HG02763 (cell line): ENCODE results near the gene C1QC.

Experiments
- ATAC-seq: cut with Tn5 transposase; IDR thresholded peaks from one replicate; pipeline ENCODE4 v1.9.1; 2021; ENCODE audit warnings: mild to moderate bottlenecking, moderate library complexity; ENCODE audit not compliant: unreplicated experiment

The C1QC gene

DNA sequence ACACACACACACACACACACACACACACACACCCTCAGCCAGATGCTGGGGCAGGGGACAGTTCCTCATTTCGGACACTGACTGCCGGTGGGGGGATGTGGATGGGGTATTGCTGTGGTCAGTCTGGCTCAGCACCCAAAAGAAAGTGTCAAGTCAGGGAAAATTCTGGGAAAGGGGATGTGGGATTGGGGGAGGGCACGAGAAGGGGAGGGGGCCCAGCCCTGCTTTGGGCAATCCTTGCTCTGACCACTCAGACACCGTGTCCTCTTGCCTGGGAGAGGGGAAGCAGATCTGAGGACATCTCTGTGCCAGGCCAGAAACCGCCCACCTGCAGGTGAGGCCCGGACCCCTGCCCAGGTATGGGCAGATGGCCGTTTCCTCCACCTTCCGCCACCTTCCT is at the start of gene C1QC:
C1QC (plus strand) TSS at position 253 of the 400 bp plus-strand sequence. CDS start 391 bp downstream, outside the sequence.
- ATAC-seq = no peak

- ATAC-seq = no peak
These were observed 49.0 kb upstream of the C1QC start for GRCh38 chr1:22594396-22594795.

DNA sequence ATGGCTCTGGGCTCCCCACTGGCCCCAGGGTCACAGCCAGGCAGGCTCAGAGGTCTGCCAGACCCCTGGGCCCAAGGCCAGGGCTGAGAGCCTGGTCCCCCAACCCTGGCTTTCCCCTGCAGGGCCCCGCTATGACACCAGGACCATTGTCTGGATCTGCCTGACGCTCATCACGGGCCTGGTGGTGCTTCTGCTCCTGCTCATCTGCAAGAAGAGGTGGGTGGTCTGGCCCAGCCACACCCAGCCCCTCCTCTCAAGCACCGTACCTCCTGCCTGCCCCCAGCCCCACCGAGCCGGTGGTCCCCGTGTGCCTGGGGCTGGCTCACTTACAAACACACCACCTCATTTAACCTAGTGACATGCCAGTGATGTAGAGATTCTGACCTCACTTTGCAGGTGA is 48.3 kb upstream of the C1QC start:
- ATAC-seq = no peak

DNA sequence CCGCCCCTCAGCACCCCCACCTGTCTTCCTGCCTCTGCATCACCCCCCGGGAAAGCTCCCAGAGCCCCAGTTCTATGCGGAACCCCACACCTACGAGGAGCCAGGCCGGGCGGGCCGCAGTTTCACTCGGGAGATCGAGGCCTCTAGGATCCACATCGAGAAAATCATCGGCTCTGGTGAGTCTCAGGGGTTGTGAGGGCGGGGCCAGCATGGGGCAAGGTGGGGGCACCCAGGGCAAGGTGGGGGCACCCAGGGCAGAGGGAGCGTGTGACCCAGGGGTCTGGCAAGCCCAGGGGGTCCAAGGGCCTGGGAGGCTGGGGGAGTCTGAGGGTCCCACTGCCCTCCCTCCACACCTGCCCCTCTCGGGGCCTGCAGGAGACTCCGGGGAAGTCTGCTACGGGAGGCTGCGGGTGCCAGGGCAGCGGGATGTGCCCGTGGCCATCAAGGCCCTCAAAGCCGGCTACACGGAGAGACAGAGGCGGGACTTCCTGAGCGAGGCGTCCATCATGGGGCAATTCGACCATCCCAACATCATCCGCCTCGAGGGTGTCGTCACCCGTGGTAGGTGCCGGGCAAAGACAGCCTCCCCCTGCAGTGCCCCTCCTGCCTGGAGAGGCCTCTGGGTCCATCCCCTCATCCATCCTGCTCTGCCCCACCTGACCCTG is 46.0 kb upstream of the C1QC start:
- ATAC-seq = no peak

DNA sequence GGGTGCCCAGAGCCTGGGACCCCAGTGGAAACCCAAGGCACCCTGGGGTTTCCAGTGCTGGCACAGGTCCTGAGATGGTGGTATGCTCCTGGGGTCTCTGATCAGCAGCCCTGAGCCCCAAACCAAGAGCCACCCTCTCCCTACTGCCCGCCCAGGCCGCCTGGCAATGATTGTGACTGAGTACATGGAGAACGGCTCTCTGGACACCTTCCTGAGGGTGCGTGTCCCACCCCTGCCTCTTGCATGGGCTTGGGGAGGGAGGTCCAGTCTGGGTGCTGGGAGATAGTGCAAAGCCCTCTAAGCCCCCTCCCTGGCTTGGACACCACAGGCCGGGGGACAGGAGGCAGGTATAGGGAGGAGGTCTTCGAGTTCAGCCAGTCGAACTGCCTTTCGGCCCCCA is 45.4 kb upstream of the C1QC start:
- no peak for ATAC-seq

- ATAC-seq = no peak
These were observed 44.7 kb upstream of the C1QC start for GRCh38 chr1:22598736-22599135.

GRCh38 chr1:22600071-22600816 is 43.2 kb upstream of the C1QC start:
- ATAC-seq = no peak

GRCh38 chr1:22600817-22601605 is 42.4 kb upstream of the C1QC start:
- ATAC-seq = no peak

- no peak for ATAC-seq
These were observed 41.8 kb upstream of the C1QC start for GRCh38 chr1:22601610-22602009.

GRCh38 chr1:22602060-22602740 is 41.2 kb upstream of the C1QC start:
- no peak for ATAC-seq

- no peak for ATAC-seq
These were observed 37.3 kb upstream of the C1QC start for GRCh38 chr1:22606161-22606560.

DNA sequence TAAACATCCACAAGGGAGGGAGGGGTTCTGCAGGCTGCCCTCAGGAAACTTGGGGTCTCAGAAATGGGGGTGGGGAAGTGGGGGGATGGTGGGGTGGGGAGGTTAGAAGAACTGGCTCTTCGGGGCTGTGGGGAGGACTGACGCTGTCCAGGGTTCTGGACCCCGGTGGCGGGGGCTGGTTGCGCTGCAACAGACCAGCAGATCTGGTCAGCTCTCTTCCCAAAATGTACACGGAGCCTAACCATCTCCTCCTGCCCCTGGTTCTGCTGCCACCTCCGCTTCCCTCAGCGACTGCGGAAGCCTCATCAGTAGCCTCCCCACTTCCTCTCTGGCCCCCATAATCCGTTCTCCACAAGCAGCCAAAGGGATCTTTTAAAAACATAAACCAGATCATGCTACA is 36.3 kb upstream of the C1QC start:
- ATAC-seq = no peak

- no peak for ATAC-seq
These were observed 35.1 kb upstream of the C1QC start for GRCh38 chr1:22608361-22608760.

GRCh38 chr1:22609291-22609690 is 34.1 kb upstream of the C1QC start:
- ATAC-seq = no peak

- no peak for ATAC-seq
These were observed 31.9 kb upstream of the C1QC start for GRCh38 chr1:22611530-22611947.

- ATAC-seq = no peak
These were observed 30.5 kb upstream of the C1QC start for GRCh38 chr1:22612671-22613571.

- no peak for ATAC-seq
These were observed 29.9 kb upstream of the C1QC start for GRCh38 chr1:22613572-22613918.

DNA sequence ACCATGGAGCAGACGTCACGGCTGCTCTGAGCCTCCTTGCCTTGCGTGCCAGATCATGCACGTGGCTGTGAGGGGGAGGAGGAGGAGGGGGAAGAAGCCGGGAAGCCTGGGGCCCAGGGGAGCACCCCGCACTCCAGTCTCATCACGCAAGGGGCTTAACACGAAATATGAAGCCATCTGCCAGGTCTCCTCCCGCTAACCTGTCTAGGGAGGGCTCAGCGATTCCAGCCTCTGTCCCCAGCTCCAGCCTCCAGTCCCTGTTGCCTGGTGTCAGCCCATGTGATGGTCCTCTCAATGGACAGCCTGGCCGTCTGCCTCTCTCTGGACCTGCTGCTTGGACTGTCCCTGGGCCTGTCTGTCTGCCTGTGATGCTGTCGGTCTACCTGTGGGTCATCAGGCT is 29.5 kb upstream of the C1QC start:
- ATAC-seq = no peak

DNA sequence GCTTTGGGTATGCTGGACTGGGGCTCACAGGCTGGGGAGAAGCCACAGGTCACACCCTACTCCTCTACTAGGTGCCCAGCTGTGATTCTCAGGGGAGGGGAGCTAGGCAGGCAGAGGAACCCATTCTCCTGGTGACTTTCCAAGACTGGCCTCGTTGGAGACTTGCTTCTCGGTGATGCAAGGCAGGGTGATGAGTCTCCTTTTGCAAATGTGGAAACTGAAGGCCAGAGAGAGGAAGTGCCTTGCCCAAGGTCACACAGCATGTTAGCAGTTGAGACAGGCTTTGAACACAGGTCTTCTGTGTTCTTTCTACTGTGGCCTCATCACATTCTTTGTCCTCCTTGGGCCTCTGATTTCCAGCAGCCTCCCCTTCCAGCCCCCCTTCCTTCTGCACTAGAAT is 27.5 kb upstream of the C1QC start:
- ATAC-seq = no peak

DNA sequence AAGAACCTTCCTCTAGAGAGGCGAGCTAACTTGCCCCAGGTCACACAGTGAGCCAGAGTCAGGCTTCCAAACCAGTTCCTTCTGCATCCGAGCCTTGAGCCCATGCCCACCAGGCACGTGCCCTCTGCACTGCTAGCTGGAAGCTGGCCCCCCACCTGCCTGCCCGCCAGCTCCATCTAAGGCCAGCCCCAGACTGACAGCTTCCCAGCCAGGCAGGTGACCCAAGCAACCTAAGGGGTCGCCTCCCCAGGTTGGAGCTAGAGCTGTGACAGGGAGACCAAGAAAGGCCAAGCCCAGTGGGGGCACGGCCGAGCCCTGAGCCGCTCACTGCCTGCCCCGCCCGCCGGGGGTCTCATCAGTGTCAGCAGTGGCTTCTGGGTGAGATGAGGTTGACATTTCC is 26.9 kb upstream of the C1QC start:
- ATAC-seq = no peak
